LNCAP (cell line): ENCODE measurements around the gene TMPRSS5.

Source experiments
- CTCF ChIP-seq: fragments of 450-650 bp; IDR thresholded peaks from 2 replicates; pipeline ENCODE4 v1.5.1; 2017; ENCODE audit warnings: mild to moderate bottlenecking

The TMPRSS5 gene

GRCh38 chr11:113664069-113664980, 41.8 kb downstream of the TMPRSS5 start:
- TF ChIP-seq CTCF = no peak

- TF ChIP-seq CTCF = no peak
Observed at GRCh38 chr11:113663567-113663966, 42.5 kb downstream of the TMPRSS5 start.

DNA sequence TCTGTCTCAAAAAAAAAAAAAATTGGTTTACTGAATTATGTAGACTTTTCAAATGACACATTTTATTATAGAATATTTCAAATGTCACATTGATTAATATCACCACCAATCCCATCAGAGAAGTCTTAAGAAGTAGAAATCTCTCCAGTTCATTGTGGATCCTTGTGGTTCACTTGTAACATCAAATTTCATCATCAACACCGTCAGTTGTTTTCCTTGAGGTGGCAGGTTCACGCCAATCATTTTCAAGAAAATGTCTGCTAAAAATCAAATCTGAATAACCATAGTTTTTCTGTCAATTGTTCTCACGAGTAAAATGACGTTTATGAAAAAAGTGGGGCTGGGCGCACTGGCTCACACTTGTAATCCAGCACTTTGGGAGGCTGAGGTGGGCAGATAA, 50.3 kb downstream of the TMPRSS5 start:
- no peak for TF ChIP-seq CTCF

- TF ChIP-seq CTCF = no peak
Observed at GRCh38 chr11:113651023-113651422, 55.1 kb downstream of the TMPRSS5 start.

GRCh38 chr11:113649311-113649710, 56.8 kb downstream of the TMPRSS5 start:
- TF ChIP-seq CTCF = no peak

GRCh38 chr11:113647856-113648255, 58.3 kb downstream of the TMPRSS5 start:
- no peak for TF ChIP-seq CTCF

- no peak for TF ChIP-seq CTCF
Observed at GRCh38 chr11:113647108-113647507, 59.0 kb downstream of the TMPRSS5 start.
